Neural crest cell (in vitro differentiated cells): Measurements from ENCODE around the gene CWC22. TPM values are rescaled to one million over a fixed set of nuclear protein-coding genes. Genes with fewer than 3 reads are reported as not detected.
A peak's percentile ranks its signal among the peaks of the same experiment; 100 is the strongest.

Source experiments
- DNase-seq: peaks from one replicate; pipeline ENCODE4 v3.0.0; 2021; ENCODE audit warnings: low read depth, mixed read lengths, low spot score
- H3K27ac Mint-ChIP-seq: one replicate; pipeline ENCODE4 v1.8.0; 2021; ENCODE audit warnings: mild to moderate bottlenecking, mixed read lengths; ENCODE audit not compliant: unreplicated experiment
- H3K27me3 Mint-ChIP-seq: 2 replicates; pipeline ENCODE4 v1.8.0; 2021; ENCODE audit warnings: low read depth, mild to moderate bottlenecking, mixed read lengths
- H3K36me3 Mint-ChIP-seq: 2 replicates; pipeline ENCODE4 v1.8.0; 2021; ENCODE audit warnings: low read depth, mild to moderate bottlenecking, mixed read lengths
- H3K4me1 Mint-ChIP-seq: 2 replicates; pipeline ENCODE4 v1.8.0; 2021; ENCODE audit warnings: mixed read lengths
- H3K4me3 Mint-ChIP-seq: one replicate; pipeline ENCODE4 v1.8.0; 2021; ENCODE audit warnings: mild to moderate bottlenecking, mixed read lengths
- H3K9me3 Mint-ChIP-seq: 2 replicates; pipeline ENCODE4 v1.8.0; 2021; ENCODE audit warnings: mixed read lengths
- total RNA-seq: library from RNA; stranded (reverse); gene quantifications from 2 replicates; pipeline ENCODE4 v1.2.1, GENCODE V29; 2021
- TF ChIP-seq, protein P1 (sequence below): fragments of 200-600 bp; sonication (generic); conservative IDR thresholded peaks from 2 replicates; pipeline ENCODE4 v1.5.0; 2021; ENCODE audit warnings: antibody characterized with exemption, mild to moderate bottlenecking

The CWC22 gene
- total RNA-seq, 1 donor from 2014 or later: 25.8 TPM

- H3K36me3 Mint-ChIP-seq: peaks cover 2% of the 10 kb centered on the region
- no peaks in the 10 kb centered on the region for H3K27me3 Mint-ChIP-seq
- no peaks in the 10 kb centered on the region for H3K4me1 Mint-ChIP-seq
- DNase-seq: peak; percentile 30
- TF ChIP-seq, protein P1, sequence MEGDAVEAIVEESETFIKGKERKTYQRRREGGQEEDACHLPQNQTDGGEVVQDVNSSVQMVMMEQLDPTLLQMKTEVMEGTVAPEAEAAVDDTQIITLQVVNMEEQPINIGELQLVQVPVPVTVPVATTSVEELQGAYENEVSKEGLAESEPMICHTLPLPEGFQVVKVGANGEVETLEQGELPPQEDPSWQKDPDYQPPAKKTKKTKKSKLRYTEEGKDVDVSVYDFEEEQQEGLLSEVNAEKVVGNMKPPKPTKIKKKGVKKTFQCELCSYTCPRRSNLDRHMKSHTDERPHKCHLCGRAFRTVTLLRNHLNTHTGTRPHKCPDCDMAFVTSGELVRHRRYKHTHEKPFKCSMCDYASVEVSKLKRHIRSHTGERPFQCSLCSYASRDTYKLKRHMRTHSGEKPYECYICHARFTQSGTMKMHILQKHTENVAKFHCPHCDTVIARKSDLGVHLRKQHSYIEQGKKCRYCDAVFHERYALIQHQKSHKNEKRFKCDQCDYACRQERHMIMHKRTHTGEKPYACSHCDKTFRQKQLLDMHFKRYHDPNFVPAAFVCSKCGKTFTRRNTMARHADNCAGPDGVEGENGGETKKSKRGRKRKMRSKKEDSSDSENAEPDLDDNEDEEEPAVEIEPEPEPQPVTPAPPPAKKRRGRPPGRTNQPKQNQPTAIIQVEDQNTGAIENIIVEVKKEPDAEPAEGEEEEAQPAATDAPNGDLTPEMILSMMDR: peak; percentile 51
- no peak overlapping the region for H3K27ac Mint-ChIP-seq
- peaks cover 8% of the 10 kb centered on the region for H3K9me3 Mint-ChIP-seq
- no peak overlapping the region for H3K4me3 Mint-ChIP-seq
Observed at GRCh38 chr2:179898873-179899272, 108.2 kb downstream of the CWC22 start.

Other genes with a start within 250 kb of the CWC22 start
- 2.1 and 3.4 TPM in 2 replicates for gene ZNF385B, start 145.7 kb downstream of the CWC22 start, total RNA-seq